ENCODE results near the gene LRP6.

- TF ChIP-seq CTCF (IDR thresholded peaks at IDR 0.05; ENCODE audit: low read depth, low read length, poor library complexity, severe bottlenecking), result no peak
- TF ChIP-seq EZH2phosphoT487 (IDR thresholded peaks at IDR 0.05; ENCODE audit: borderline replicate concordance, low read length), result no peak
Measured at GRCh38 chr12:12190087-12190809, 76.6 kb downstream of the LRP6 start.
